ENCODE data around the gene ALDH4A1. TPM values are rescaled to one million over a fixed set of nuclear protein-coding genes. Genes with fewer than 3 reads are reported as not detected.

ALDH4A1 gene
- total and polyA plus RNA-seq, 12 donors = 11.3 to 46.9 (median 19.8) TPM

GRCh38 chr1:18823438-18823837 is 78.9 kb downstream of the ALDH4A1 start:
- Histone ChIP-seq H3K4me1 (replicated peaks in 1 of 2) (no peaks in the 10 kb centered on the region), H3K4me3 (no peak overlapping the region), H3K27me3 (peaks cover 12% of the 10 kb centered on the region), H3K9me3 (replicated peaks in 1 of 3) (no peaks in the 10 kb centered on the region), H3K27ac (no peak overlapping the region), H3K36me3 (replicated peaks in 1 of 2) (no peaks in the 10 kb centered on the region)
- DNase-seq = no peak
- TF ChIP-seq CTCF (IDR thresholded peaks at IDR 0.05) (no peak), POLR2A (IDR thresholded peaks at IDR 0.05) (no peak)
- intact Hi-C loops (cut with DNase I) = loop anchor here in 1 of 2 donors (5.0 kb wide), 1 partner anchor 226 kb away; no protein-coding TSS in a partner anchor
- WGBS, 4 donors = 90 to 97% (median 95%) methylated on average over 6 of the region's 6 CpGs

MicroRNA genes within 50 kb of the gene (microRNA counts, 767-probe panel; counts per million panel counts)
- microRNA hsa-miR-1290 = 0 to 3,458 counts per million in 2 donors

Small RNA genes within 50 kb of the gene (microRNA-seq; reads per million reads assigned to microRNA genes)
- gene MIR1290 = 0 reads per million in 3 donors
- gene MIR4695 = 0 to 0.45 (median 0.28) reads per million in 3 donors

Small RNA genes within 50 kb of the gene (small RNA-seq; reads per million reads assigned to genes)
- gene MIR1290 (0 reads per million in 2 donors), gene MIR4695 (0 reads per million in 2 donors)

Other genes starting within 250 kb of the ALDH4A1 start
- gene TAS1R2, start 42.9 kb downstream of the ALDH4A1 start, total RNA-seq = not detected
- not detected for gene TAS1R2, start 42.9 kb downstream of the ALDH4A1 start, polyA plus RNA-seq
- gene IFFO2, start 54.1 kb upstream of the ALDH4A1 start, total RNA-seq = 10 to 100 TPM in 8 of 9 donors, 1 to 10 TPM in 1; 8.0 to 23.4 (median 17.9) TPM
- 10 to 100 TPM in 1 of 3 donors, 1 to 10 TPM in 2; 5.9 to 10.8 (median 9.7) TPM for gene IFFO2, start 54.1 kb upstream of the ALDH4A1 start, polyA plus RNA-seq

Measured in adrenal gland (tissue), 12 donors.